ENCODE data around the gene COL13A1.
A peak's percentile ranks its signal among the peaks of the same experiment; 100 is the strongest.

COL13A1 gene

DNA sequence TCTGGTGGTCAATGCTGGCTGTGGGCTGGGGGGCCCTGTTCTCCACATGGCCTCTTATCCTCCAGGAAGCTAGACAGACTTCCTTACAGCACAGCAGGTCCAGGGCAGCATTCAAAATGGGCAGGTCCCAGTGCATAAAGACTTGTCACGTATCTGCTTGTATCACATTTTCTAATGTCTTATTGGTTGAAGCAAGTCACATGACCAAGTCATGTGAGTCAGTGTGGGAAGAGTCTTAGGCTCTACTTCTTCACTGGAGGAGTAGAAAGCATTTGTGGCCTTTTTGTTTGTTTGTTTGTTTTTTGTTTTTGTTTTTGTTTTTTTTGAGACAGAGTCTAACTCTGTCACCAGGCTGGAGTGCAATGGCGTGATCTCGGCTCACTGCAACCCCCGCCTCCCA lies 104.7 kb downstream of the COL13A1 start:
- no peak for DNase-seq (ENCODE audit: low read depth in 2 of 2)

- no peak for DNase-seq (ENCODE audit: low read depth in 2 of 2)
Observed at GRCh38 chr10:69907517-69907916, 105.8 kb downstream of the COL13A1 start.

- DNase-seq (ENCODE audit: low read depth in 2 of 2): no peak
Observed at GRCh38 chr10:69908124-69908523, 106.4 kb downstream of the COL13A1 start.

- DNase-seq (ENCODE audit: low read depth in 2 of 2): no peak
Observed at GRCh38 chr10:69910561-69910960, 108.9 kb downstream of the COL13A1 start.

GRCh38 chr10:69911613-69912528 lies 110.2 kb downstream of the COL13A1 start:
- DNase-seq (ENCODE audit: low read depth in 2 of 2): no peak

DNA sequence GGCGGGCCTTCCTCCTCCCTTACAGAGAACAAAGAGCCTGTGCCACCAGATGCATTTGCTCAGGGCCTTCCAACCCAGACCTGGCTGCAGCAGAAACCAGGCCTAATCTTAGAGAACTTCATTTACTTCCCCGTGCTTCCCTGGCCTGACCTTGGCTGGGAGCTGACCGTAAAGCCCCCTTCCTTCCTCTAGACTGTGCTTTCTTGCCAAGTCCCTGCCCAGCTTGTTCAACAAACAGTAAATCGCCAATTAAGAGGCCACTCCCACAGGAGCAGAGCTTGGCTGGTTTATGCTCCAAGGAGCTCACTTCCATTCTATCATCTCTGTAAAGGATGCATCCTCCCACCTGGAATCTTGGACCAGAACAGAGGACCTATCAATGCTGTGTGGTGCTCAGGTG lies 110.9 kb downstream of the COL13A1 start:
- DNase-seq (ENCODE audit: low read depth in 2 of 2): no peak

DNA sequence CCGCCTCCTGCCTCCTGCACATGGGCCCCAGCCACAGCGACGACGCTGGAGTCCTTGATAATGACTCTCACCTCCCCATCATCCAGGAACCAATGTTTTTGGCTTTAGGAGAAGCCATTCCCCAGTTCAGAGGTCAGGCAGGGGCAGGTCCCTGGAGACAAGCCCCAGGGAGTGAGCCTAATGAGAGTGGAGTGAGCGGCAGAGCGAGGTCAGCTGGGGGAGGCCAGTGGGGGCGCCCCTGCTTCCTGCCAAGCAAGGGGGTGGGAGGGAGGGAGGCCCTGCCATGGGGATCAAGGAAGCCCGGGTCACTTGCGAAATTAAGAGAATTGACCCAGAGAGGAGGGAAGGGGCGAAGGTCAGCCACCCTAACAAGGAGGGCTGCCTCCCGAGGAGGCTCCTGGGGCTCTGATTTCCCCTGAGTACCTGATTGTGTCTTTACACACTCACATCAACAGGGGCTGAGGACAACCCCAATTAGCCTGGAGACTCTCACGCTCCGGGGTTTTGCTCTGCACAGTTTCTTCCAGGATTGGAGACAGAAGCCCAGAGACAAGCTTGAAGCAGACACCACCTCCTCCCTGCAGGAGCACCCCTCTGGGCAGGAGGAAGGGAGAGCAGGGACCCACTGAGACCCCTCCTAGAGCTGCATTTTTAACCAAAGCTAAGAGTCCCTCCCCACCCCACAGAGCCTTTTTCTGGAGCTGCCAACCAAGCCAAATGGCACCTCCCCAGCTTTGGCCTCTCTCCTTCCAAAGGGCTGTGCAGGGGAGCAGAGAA lies 112.1 kb downstream of the COL13A1 start:
- no peak for DNase-seq (ENCODE audit: low read depth in 2 of 2)

- peak; percentile 12 to 39 for DNase-seq (ENCODE audit: low read depth in 2 of 2)
Observed at GRCh38 chr10:69914398-69915214, 112.9 kb downstream of the COL13A1 start.

DNA sequence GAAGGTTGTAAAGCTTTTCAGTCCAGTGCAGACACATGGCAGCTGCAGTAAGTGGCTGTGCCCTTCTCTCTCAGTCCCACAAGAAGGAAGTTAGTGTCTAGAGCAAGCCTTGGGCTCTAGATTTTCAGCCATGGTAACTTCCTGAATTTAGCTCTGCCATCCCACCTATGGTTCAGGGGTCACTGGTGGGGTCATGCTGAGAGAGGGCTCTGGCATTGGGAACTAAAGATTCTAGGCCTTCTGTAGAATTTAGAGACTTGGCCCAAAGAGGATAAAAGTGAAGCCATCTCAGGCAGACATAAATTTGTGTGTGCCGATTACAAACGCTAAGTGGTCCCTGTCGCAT lies 113.5 kb downstream of the COL13A1 start:
- DNase-seq (ENCODE audit: low read depth in 2 of 2): no peak

- no peak for DNase-seq (ENCODE audit: low read depth in 2 of 2)
Observed at GRCh38 chr10:69916118-69916517, 114.4 kb downstream of the COL13A1 start.

DNA sequence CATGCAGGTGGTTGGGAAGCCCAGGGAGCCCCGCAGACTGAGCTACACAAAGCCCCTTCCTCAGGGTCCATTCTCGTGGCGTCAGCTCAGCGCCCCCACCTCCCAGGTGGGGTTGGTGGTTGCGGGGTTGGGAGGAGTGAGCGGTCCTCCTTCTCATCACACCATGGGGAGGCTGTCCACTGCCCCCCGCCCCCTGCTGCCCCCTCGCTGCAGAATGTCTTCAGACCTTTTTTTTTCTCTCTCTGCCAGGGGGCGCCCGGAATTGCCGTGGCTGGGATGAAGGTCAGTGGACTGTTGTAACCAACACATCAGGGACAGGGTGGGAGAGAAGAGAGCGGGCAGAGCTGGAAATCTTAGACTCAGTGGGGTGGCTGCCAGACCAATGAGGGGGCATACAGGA lies 116.3 kb downstream of the COL13A1 start:
- DNase-seq (ENCODE audit: low read depth in 2 of 2): no peak

DNA sequence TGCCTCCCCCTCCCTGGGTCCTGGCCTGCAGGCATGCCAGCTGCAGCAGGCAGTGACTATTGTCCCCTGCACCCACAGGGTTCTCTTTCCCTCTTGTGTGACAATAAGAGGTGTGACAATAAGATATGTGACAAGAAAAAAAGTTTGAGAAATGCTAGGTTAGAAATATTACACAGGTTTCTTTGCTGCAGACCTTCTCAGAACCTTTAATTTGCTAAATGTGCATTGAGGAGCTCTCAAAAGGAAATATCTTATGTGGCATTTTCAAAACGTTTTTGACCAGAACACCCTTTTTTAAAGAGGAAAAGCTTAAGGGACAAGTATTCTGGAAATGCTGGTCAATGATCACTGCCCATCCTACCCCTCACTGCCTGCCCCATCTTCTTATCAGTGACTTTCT lies 117.5 kb downstream of the COL13A1 start:
- DNase-seq (ENCODE audit: low read depth in 2 of 2): no peak

DNA sequence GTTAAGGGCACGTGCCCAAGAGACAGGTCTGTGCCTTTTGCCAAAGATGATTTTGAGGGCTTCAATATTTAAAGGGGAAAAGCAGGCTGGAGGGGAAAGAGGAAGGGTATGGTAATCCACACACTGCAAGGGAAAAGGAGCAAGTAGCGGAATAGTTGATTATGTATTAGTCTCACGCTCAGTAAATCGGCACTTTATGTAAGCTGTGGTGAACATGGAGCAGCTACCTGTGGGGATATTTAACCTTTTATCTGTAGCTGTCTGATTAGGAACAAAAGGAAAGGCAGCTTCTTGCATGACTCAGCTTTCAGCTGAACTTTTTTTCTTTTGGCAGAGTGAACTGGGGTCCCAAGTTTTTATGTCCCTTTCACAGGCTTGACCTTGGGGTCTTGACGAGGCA lies 123.4 kb downstream of the COL13A1 start:
- no peak for DNase-seq (ENCODE audit: low read depth in 2 of 2)

GRCh38 chr10:69928339-69928738 lies 126.6 kb downstream of the COL13A1 start:
- DNase-seq (ENCODE audit: low read depth in 2 of 2): no peak

DNA sequence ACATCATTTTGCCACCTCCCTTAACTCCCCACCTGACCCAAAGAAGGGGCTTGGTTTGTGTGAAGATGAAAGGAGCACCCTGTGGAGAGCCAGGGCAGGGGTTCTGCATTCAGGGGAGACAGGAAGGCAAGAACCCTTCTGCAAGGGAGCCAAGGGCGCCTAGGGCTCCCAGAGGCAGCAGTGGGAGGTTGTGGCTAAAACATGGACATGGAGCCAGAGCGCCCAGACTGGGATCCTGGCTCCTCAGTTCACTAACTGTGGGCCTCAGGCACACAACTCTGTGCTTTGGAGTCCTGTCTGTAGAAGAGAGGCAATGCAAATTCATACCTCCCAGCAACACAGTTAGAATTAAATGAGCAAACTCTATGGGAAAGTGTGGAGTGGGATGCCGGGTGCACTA lies 127.9 kb downstream of the COL13A1 start:
- no peak for DNase-seq (ENCODE audit: low read depth in 2 of 2)

- DNase-seq (ENCODE audit: low read depth in 2 of 2): no peak
Observed at GRCh38 chr10:69934768-69935167, 133.1 kb downstream of the COL13A1 start.

DNA sequence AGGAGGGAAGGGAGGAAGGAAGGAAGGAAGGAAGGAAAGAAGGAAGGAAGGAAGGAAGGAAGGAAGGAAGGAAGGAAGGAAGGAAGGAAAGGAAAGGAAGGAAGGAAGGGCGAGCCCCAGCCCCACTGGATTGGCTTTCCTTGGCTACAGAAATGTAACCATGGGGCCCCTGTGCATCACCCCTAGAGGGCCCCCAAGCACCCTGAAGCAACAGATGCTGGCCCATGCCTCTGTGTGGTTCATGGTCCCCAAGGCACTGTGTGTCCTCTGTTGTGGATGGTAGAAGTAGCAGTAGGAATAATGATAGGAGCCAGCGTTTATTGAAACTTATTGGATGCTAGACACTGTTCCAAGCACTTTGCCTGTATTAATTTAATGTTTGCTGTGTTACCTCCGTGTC lies 134.4 kb downstream of the COL13A1 start:
- DNase-seq (ENCODE audit: low read depth in 2 of 2): no peak

- no peak for DNase-seq (ENCODE audit: low read depth in 2 of 2)
Observed at GRCh38 chr10:69938541-69938991, 136.9 kb downstream of the COL13A1 start.

- DNase-seq (ENCODE audit: low read depth in 2 of 2): no peak
Observed at GRCh38 chr10:69939061-69939460, 137.4 kb downstream of the COL13A1 start.

DNA sequence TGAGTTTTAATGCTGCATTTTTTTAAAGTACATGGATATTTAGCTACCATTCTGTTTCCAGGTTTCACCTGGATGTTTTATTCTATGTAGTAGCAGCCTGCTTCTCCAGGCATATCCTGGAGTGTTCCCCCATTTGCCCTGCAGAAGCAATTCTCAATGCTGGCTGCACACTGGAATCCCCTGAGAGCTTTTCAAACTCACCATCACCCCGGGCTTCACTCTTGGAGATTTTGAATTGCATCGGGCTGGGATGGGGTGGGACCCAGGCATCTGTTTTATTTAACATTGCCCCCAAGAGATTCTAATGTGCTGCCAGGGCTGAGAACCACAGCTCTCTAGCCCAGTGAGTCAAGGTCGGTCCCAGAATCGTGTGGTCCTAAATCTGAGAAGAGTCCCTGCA lies 137.8 kb downstream of the COL13A1 start:
- no peak for DNase-seq (ENCODE audit: low read depth in 2 of 2)

DNA sequence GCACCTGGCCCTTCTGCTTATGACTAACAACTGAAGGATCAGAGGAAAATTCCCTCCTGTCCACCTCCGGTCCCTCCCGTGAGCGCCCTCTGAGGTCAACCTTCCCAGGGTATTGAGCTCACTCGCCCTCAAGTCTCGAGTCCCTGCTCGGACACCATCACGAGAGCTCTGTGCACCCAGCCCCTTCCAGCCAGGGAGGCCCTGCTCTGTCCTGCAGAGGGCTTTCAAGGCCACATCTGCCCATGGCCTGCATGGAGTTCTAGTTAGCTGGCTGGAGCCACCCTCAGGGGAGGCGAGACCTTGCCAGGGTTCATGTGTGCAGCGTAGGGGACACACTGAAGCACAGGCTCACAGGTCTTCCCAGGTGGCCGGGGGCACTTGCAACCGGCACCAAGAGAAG lies 140.0 kb downstream of the COL13A1 start:
- no peak for DNase-seq (ENCODE audit: low read depth in 2 of 2)

- DNase-seq (ENCODE audit: low read depth in 2 of 2): no peak
Observed at GRCh38 chr10:69943292-69943820, 141.7 kb downstream of the COL13A1 start.
